ENCODE data around the gene LRP6. TPM values are rescaled to one million over a fixed set of nuclear protein-coding genes. Genes with fewer than 3 reads are reported as not detected.

LRP6 gene
- total RNA-seq, 2 donors from 2014 or later = 23.1 to 26.7 TPM

DNA sequence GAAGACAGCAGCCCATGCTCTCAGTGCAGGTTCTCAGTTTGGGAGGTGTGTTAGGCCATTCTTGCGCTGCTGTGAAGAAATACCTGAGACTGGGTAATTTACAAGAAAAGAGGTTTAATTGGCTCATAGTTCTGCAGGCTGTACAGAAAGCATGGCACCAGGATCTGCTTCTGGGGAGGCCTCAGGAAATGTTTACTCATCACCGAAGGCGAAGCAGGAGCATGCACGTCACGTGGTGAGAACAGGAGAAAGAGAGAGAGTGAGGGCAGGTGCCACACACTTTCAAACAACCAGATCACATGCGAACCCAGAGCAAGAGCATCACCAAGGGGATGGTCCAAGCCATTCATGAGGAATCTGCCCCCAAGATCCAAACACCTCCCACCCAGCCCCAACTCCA lies 9.0 kb upstream of the LRP6 start:
- Histone ChIP-seq H3K9me3 (no peaks in the 10 kb centered on the region), H3K27me3 (no peaks in the 10 kb centered on the region), H3K27ac (no peak overlapping the region), H3K4me1 (no peaks in the 10 kb centered on the region), H3K36me3 (replicated peaks in 1 of 2; ENCODE audit: insufficient read depth in 1 of 2, low read depth in 2 of 2) (no peaks in the 10 kb centered on the region), H3K4me3 (no peak overlapping the region)
- 87 to 94% methylated on average over 6 of the region's 6 CpGs for WGBS, 2 donors
- no peak for ATAC-seq
- no peak for DNase-seq
- intact Hi-C loops (cut with DNase I) = loop anchor here (10.0 kb wide), 1 partner anchor 59 kb away; no protein-coding TSS in a partner anchor
- no peak for TF ChIP-seq POLR2A (IDR thresholded peaks at IDR 0.05)
- TF ChIP-seq, protein P1, sequence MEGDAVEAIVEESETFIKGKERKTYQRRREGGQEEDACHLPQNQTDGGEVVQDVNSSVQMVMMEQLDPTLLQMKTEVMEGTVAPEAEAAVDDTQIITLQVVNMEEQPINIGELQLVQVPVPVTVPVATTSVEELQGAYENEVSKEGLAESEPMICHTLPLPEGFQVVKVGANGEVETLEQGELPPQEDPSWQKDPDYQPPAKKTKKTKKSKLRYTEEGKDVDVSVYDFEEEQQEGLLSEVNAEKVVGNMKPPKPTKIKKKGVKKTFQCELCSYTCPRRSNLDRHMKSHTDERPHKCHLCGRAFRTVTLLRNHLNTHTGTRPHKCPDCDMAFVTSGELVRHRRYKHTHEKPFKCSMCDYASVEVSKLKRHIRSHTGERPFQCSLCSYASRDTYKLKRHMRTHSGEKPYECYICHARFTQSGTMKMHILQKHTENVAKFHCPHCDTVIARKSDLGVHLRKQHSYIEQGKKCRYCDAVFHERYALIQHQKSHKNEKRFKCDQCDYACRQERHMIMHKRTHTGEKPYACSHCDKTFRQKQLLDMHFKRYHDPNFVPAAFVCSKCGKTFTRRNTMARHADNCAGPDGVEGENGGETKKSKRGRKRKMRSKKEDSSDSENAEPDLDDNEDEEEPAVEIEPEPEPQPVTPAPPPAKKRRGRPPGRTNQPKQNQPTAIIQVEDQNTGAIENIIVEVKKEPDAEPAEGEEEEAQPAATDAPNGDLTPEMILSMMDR (IDR thresholded peaks at IDR 0.05) = no peak

DNA sequence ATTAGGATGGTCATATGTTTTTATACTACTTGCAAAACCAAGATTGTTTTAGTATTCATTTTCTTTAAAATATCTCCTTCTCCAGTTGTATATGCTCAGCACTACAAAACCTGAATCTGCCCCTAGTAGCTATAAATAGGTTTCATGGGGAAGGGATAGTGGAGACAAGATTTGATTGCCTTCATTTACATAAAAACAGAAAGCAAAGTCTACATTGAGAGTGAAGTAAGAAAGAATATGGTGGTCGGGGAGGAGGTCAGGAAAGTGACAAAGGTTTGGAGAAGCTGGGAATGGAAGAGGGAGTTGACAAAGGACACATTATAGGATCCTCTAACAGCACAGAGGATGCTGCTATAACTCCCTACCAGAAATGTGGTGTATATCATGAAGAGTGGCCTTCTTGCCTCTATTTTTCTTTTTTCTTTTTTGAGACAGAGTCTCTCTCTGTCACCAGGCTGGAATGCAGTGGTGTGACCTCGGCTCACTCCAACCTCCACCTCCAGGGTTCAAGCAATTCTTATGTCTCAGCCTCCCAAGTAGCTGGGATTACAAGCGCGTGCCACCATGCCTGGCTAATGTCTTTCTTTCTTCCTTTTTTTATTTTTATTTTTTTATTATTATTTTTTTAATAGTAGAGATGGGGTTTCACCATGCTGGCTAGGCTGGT lies 6.6 kb upstream of the LRP6 start:
- H3K27me3 ChIP-seq = no peaks in the 10 kb centered on the region
- H3K4me3 ChIP-seq = no peak overlapping the region
- H3K9me3 ChIP-seq = no peaks in the 10 kb centered on the region
- no peak overlapping the region for H3K27ac ChIP-seq
- DNase-seq (no peak), ATAC-seq (no peak)
- intact Hi-C loops (cut with DNase I) = loop anchor here (10.0 kb wide), 1 partner anchor 61 kb away; no protein-coding TSS in a partner anchor
- TF ChIP-seq, protein P1 (IDR thresholded peaks at IDR 0.05) = no peak
- TF ChIP-seq POLR2A (IDR thresholded peaks at IDR 0.05) = no peak
- no peaks in the 10 kb centered on the region for H3K4me1 ChIP-seq
- WGBS, 2 donors = 86 to 93% methylated on average over 4 of the region's 4 CpGs
- H3K36me3 ChIP-seq (replicated peaks in 1 of 2; ENCODE audit: insufficient read depth in 1 of 2, low read depth in 2 of 2) = no peaks in the 10 kb centered on the region

DNA sequence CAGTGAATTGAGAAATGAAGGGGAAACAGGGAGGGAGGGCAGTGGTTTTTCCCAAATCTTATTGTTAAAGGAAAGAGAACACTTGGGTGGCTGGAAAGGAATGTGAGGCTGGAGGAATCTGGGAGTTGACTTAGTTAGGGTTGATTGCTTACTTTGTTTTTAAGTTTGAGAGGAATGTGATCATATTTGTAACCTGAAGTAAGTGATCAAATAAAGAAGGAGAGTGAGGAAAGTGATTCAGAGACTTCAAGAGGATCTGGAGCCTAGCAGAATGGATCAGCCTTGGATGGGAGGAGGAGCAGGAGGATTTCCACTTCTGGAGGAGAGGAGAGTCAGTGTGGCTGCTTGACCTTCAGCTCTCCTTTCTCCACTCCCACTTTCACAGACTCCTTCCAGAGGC lies 6.0 kb upstream of the LRP6 start:
- Histone ChIP-seq H3K4me1 (peaks cover 2% of the 10 kb centered on the region), H3K27ac (no peak overlapping the region), H3K36me3 (replicated peaks in 1 of 2; ENCODE audit: insufficient read depth in 1 of 2, low read depth in 2 of 2) (no peaks in the 10 kb centered on the region), H3K4me3 (no peak overlapping the region), H3K9me3 (no peaks in the 10 kb centered on the region), H3K27me3 (no peaks in the 10 kb centered on the region)
- intact Hi-C loops (cut with DNase I) = loop anchor here (10.0 kb wide), 1 partner anchor 62 kb away; no protein-coding TSS in a partner anchor
- TF ChIP-seq POLR2A (IDR thresholded peaks at IDR 0.05) = no peak
- TF ChIP-seq, protein P1 (IDR thresholded peaks at IDR 0.05) = no peak
- DNase-seq (no peak), ATAC-seq (no peak)

DNA sequence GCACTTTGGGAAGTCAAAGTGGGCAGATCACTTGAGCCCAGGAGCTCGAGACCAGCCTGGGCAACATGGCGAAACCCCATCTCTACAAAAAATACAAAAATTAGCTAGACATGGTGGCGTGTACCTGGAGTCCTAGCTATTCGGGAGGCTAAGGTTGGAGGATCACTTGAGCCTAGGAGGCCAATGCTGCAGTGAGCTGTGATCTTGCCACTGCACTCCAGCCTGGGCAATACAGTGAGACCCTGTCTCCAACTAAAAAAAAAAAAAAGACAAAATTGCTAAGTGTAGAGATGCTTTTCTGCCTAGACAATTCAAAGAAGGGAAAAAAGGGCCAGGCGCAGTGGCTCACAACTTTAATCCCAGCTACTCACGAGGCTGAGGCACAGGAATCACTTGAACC lies 3.4 kb upstream of the LRP6 start:
- Histone ChIP-seq H3K27ac (no peak overlapping the region), H3K4me1 (peaks cover 7% of the 10 kb centered on the region), H3K27me3 (no peaks in the 10 kb centered on the region), H3K9me3 (no peaks in the 10 kb centered on the region), H3K36me3 (replicated peaks in 1 of 2; ENCODE audit: insufficient read depth in 1 of 2, low read depth in 2 of 2) (no peaks in the 10 kb centered on the region), H3K4me3 (no peak overlapping the region)
- no peak for ATAC-seq
- DNase-seq = no peak
- TF ChIP-seq, protein P1 (IDR thresholded peaks at IDR 0.05) = no peak
- TF ChIP-seq POLR2A (IDR thresholded peaks at IDR 0.05) = no peak
- WGBS, 2 donors = 94 to 95% methylated on average over 6 of the region's 6 CpGs
- intact Hi-C loops (cut with DNase I) = loop anchor here (10.0 kb wide), 1 partner anchor 65 kb away; no protein-coding TSS in a partner anchor

DNA sequence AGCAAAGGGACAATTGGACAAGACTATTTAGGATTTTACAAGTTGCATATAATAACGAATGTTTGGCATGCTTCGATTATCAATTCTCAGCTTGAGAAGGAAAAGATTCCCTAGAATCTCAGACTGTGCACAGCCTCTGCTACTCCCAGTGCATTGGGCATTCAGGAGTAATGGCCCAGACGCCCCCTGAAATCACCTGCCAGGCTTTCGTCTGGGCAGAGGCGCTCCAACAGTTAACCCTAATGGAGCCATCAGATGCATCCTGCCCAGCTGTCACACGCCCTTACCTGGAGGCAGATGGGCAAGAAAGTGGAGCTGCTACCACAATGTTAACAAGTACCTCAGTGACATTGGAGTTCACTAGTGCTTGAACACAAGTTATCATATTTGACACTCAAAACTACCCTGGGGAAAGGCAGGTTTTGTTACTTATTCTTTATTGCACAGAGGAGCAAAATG lies 927 bp upstream of the LRP6 start:
- intact Hi-C loops (cut with DNase I) = no loop called here
- DNase-seq (no peak), ATAC-seq (no peak)
- H3K36me3 ChIP-seq (replicated peaks in 1 of 2; ENCODE audit: insufficient read depth in 1 of 2, low read depth in 2 of 2) = no peaks in the 10 kb centered on the region
- H3K4me3 ChIP-seq = peak overlapping the region in 1 of 2 donors; percentile 77
- H3K27ac ChIP-seq = peak overlapping the region in 3 of 4 donors; percentile 98 to 99 (median 99)
- TF ChIP-seq, protein P1 (IDR thresholded peaks at IDR 0.05) = no peak
- no peak for TF ChIP-seq POLR2A (IDR thresholded peaks at IDR 0.05)
- no peaks in the 10 kb centered on the region for H3K27me3 ChIP-seq
- peaks cover 26% of the 10 kb centered on the region for H3K4me1 ChIP-seq
- no peaks in the 10 kb centered on the region for H3K9me3 ChIP-seq
- 20 to 22% methylated on average over 5 to 6 of the region's 6 CpGs for WGBS, 2 donors
